CD4-positive, alpha-beta T cell treated with Interleukin-12 subunit alpha and Interleukin-12 subunit beta, for 1 hour (primary cell): ENCODE measurements around the gene COL9A2.

Experiments used
- DNase-seq: peaks from one replicate; pipeline ENCODE4 v3.0.0-alpha.2; 2020

COL9A2 gene

GRCh38 chr1:40317394-40318074 lies 448 bp upstream of the COL9A2 start:
- DNase-seq = no peak

DNA sequence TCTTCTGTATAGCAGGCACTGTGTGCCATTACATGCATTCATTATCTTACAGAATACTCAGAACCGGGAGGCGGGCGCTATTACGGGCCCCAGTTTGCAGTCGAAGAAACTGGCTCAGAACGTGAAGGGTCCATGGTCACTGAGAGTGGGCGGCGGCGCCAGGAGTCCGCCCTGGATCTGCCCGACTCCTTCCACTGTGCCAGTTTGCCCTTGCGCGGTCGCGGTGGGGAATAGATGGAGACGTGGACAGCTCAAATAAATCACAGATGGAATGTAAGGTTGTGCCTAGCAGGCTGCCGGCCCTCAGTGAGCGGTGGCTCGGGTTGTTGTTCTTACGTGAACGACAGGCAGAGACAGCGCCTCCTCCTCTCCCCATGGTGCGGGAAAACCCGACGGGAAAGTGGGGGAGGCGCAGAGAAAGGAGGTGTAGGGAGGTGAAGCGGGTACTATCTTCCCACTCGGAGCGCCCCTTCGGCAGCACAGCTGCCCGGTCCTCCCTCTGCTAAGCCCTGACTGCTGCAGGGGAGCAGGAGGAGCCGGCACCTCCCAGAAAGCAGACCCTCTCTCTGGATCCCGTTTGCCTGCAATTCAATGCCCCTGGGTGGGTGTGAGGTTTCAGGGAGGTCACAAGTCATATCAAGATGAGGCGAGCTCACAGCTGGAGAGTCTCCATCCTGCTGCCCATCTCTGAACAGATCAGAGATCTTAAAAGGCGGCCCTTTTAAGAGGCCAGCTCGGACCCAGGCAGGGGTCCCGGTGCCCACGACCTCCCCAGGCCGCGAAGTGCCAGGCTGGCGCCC lies 1.1 kb downstream of the COL9A2 start:
- peak; percentile 36 for DNase-seq

DNA sequence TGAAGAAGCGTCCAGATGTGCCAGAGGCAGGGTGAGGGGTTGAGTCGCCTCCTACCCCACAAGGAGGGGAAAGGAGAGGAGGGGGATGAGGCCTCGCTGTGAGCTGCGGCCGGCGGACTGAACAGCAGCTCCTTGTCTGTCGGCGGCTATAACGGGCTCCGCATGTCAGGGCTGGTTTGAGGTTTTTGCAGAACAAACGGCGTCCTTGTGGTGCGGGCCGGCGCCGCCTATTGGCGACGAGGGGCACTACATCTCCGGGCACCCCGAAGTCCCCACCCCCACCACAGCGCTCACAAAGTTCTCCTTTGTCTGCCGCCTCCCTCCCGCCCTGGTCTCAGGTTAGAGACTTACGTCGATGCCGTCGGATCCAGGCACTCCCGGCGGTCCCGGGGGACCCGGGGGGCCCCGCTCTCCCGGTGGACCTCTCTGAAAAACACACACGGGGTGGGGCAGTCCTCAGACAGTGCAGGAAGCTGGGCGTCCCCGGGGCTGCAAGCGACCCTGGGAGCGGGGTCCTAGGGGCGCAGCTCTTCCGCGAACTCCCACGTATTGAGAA lies 1.8 kb downstream of the COL9A2 start:
- peak; percentile 89 for DNase-seq

DNA sequence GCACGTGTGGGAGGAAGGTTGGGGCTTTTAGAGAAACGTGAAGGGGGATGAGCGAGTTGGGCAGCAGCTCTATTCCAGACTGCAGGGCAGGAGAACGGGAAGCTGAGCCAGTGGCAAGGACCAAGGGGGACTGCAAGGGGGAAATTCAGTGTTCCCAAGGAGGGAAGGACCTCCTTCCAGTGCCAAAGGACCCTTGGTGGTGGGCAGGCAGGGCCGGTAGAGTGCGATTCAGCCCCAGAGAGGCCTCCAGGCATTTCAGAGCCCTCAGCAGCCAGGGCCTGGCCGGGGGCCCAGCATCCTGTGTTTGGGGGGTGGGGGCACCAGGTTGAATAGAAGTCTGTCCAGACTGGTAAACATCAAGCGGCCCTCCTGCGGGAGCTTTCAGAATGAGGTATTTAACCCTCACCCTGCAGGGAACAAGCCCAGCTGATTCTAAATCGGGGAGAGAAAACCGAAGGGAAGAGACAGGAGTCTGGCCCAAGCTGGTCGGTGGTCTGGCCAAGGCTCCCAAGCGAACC lies 2.3 kb downstream of the COL9A2 start:
- DNase-seq = no peak

- DNase-seq = no peak
Measured at GRCh38 chr1:40313958-40314720, 2.9 kb downstream of the COL9A2 start.

DNA sequence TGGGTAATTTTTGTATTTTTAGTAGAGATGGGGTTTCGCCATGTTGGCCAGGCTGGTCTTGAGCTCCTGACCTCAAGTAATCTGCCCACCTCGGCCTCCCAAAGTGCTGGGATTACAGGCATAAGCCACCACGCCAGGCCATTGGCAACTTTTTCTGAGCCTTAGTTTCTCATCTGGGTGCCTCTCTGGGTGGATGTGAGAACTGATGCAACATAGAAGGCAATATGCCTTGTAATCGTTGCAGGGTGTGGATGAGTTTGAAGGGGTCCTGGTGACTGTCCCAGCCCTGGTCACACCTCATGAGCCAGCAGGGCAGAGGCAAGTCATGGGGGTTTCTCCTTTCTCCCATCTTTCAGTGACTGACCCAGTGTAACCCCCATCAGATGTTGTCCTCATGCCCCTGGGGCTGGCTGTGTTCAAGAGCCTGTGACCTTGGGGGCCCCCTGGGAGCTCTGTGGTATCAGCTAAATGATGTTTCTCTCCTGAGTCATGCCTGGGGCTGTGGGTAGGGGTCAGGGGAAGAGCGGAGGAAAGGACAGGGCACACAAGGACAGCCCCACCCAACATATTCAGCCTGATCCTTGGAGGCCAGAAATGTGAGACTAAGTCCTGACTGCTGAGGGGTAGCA lies 3.6 kb downstream of the COL9A2 start:
- DNase-seq = no peak

- DNase-seq = peak; percentile 38
Measured at GRCh38 chr1:40312238-40313205, 4.6 kb downstream of the COL9A2 start.

GRCh38 chr1:40311692-40312091 lies 5.4 kb downstream of the COL9A2 start:
- DNase-seq = no peak

DNA sequence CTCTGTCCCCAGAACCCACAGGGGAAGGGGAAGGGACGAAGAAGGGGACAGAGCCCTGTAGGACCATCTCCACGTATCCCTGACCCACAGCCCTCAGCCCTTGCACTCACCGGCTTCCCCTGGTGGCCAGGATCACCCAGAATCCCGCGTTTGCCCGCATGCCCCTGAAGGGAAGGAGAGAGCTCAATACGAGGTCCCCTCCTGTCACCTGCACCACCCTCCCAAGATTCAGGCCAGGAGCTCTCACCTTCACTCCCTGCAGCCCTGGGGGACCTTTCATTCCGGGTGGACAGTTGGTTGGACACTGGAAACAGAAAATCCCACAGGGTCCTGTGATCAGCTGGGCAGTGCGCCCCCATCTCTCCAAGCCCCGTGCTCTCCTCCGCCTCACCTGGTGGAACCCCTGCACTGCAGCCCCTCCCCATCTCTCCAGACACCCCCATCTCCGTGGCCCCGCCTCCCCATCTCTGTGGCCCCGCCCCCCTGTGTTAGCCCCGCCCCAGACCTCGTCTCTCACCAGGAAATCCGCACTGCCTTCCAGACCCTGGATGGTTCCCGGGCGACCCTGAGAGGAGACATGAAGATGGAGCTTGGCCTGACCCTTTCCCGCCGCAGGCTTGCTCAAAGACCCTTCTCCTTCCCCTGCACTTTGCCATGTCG lies 6.0 kb downstream of the COL9A2 start:
- DNase-seq = no peak

DNA sequence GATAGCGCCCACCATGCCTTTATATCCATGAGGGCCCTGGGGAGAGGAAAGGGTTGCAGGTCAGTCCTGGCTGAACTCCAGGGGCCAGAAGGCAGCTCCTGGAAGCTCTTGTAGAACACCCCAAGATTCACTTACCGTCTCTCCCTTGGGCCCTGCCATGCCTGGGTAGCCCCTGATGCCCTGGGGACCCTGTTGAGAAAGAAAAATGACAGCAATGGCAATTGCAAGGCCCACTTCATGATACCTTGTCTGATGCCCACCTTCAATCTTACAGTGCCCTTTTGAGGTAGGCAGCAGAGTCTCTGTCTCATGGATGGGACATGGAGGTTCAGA lies 7.0 kb downstream of the COL9A2 start:
- DNase-seq = no peak

GRCh38 chr1:40309374-40310128 lies 7.5 kb downstream of the COL9A2 start:
- no peak for DNase-seq

GRCh38 chr1:40308036-40308727 lies 8.9 kb downstream of the COL9A2 start:
- no peak for DNase-seq

- DNase-seq = no peak
Measured at GRCh38 chr1:40307186-40307585, 9.9 kb downstream of the COL9A2 start.

DNA sequence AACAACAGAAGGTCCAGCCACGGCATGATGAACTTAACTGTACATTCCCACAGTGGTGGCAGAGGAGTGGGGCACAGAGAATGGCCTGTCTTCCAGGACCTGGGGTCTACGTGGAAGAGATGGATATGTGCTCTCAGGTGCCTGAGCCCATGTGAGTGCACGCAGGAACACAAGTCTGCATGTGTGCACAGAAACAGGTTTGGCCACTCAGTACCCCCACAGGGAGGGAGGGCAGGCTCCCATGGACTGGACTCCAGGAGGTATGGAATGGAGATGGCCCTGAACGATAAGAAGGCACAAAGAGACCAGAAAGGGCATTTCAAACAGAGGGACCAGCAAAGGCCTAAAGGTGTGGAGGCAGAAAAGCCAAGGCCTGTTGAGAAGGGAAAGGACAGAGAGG lies 10.8 kb downstream of the COL9A2 start:
- no peak for DNase-seq

DNA sequence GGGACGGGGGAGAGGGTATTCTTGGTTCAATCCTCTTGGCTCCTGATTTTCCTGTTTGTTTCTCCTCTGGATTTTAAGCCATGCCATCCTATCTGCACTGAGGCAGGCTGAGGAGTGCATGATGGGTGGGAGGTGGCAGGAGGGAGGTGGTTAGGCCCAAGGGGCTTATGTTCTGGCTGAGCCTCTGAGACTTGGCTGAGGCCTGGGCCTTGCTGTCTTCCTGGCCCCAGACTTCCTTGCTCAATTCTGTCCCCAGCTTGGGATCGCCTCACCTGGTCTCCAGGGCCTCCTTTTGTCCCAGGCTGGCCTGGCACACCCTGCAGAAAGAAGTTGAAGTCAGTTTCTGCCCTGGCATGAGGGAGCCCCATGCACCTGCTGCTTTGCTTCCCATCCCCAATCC lies 11.2 kb downstream of the COL9A2 start:
- DNase-seq = no peak

- no peak for DNase-seq
Measured at GRCh38 chr1:40305451-40305850, 11.6 kb downstream of the COL9A2 start.

DNA sequence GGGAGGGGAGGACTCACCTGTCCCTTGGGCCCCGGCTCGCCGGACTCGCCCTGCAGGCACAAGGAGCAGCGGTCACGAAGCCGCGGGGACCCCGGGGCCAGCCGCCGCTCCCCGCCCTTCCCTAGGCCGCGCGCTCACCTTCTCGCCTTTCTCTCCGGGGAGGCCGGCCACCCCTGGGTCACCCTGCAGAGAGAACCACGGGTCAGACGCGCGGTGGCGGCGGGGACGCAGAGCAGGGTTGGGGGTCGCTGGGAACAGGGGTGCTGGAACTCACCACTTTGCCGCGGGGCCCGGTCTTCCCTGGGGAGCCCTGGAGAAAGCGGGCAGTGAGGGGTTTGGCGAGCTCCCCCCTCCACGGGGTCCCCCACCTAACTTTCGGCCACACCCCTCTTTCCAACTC lies 13.3 kb downstream of the COL9A2 start:
- DNase-seq = no peak

- no peak for DNase-seq
Measured at GRCh38 chr1:40303051-40303771, 13.9 kb downstream of the COL9A2 start.

- DNase-seq = no peak
Measured at GRCh38 chr1:40302475-40302874, 14.6 kb downstream of the COL9A2 start.
